Mesothelial cell of epicardium (in vitro differentiated cells): Measurements from ENCODE around the gene CLPTM1L. TPM values are rescaled to one million over a fixed set of nuclear protein-coding genes. Genes with fewer than 3 reads are reported as not detected.

Experiments used
- DNase-seq, 2 experiments: peaks; one replicate each; pipeline ENCODE4 v3.0.0; 2021; ENCODE audit warnings: low spot score in 2 of 2; ENCODE audit not compliant: unreplicated experiment in 2 of 2
- H3K27ac Mint-ChIP-seq: 2 replicates; pipeline ENCODE4 v1.8.0; 2021; ENCODE audit warnings: mixed read lengths
- H3K27me3 Mint-ChIP-seq: 2 replicates; pipeline ENCODE4 v1.8.0; 2021; ENCODE audit warnings: low read depth, mixed read lengths
- H3K36me3 Mint-ChIP-seq: 2 replicates; pipeline ENCODE4 v1.8.0; 2021; ENCODE audit warnings: mixed read lengths
- H3K4me1 Mint-ChIP-seq: 2 replicates; pipeline ENCODE4 v1.8.0; 2021; ENCODE audit warnings: mixed read lengths
- H3K4me3 Mint-ChIP-seq: 2 replicates; pipeline ENCODE4 v1.8.0; 2021; ENCODE audit warnings: mild to moderate bottlenecking, moderate library complexity, mixed read lengths
- H3K9me3 Mint-ChIP-seq: 2 replicates; pipeline ENCODE4 v1.8.0; 2021; ENCODE audit warnings: mixed read lengths
- CTCF ChIP-seq: fragments of 200-600 bp; sonication (generic); IDR thresholded peaks from one replicate; pipeline ENCODE4 v1.5.0; 2021; ENCODE audit warnings: antibody characterized with exemption; ENCODE audit not compliant: unreplicated experiment
- total RNA-seq: library from RNA; stranded (reverse); gene quantifications from 3 replicates; pipeline ENCODE4 v1.2.1, GENCODE V29; 2021

Gene CLPTM1L
- total RNA-seq, 1 donor from 2014 or later = 83.7 TPM

- peaks cover 11% of the 10 kb centered on the region for H3K9me3 Mint-ChIP-seq
- no peak for TF ChIP-seq CTCF
- H3K27ac Mint-ChIP-seq = no peak overlapping the region
- no peaks in the 10 kb centered on the region for H3K36me3 Mint-ChIP-seq
- peaks cover 77% of the 10 kb centered on the region for H3K27me3 Mint-ChIP-seq
- H3K4me3 Mint-ChIP-seq = no peak overlapping the region
- DNase-seq = no peak
- no peaks in the 10 kb centered on the region for H3K4me1 Mint-ChIP-seq
Measured at GRCh38 chr5:1298723-1299510, 46.0 kb downstream of the CLPTM1L start.

GRCh38 chr5:1298067-1298551 is 46.8 kb downstream of the CLPTM1L start:
- Mint-ChIP-seq H3K9me3 (peaks cover 3% of the 10 kb centered on the region), H3K4me3 (no peak overlapping the region), H3K27me3 (peaks cover 75% of the 10 kb centered on the region), H3K4me1 (peaks cover 2% of the 10 kb centered on the region), H3K36me3 (no peaks in the 10 kb centered on the region), H3K27ac (no peak overlapping the region)
- TF ChIP-seq CTCF = no peak
- DNase-seq = no peak

GRCh38 chr5:1297243-1297642 is 47.7 kb downstream of the CLPTM1L start:
- Mint-ChIP-seq H3K27me3 (peaks cover 76% of the 10 kb centered on the region), H3K27ac (no peak overlapping the region)

GRCh38 chr5:1295650-1296037 is 49.3 kb downstream of the CLPTM1L start:
- Mint-ChIP-seq H3K4me1 (peaks cover 2% of the 10 kb centered on the region), H3K27ac (no peak overlapping the region), H3K4me3 (no peak overlapping the region), H3K36me3 (no peaks in the 10 kb centered on the region), H3K9me3 (no peaks in the 10 kb centered on the region), H3K27me3 (peaks cover 77% of the 10 kb centered on the region)
- no peak for TF ChIP-seq CTCF
- no peak for DNase-seq

More at GRCh38 chr5:1297243-1297642, 47.7 kb downstream of the CLPTM1L start:
- TF ChIP-seq CTCF = no peak
- no peaks in the 10 kb centered on the region for H3K36me3 Mint-ChIP-seq
- H3K4me3 Mint-ChIP-seq = no peak overlapping the region
- no peaks in the 10 kb centered on the region for H3K9me3 Mint-ChIP-seq
- peaks cover 2% of the 10 kb centered on the region for H3K4me1 Mint-ChIP-seq
- DNase-seq = no peak

GRCh38 chr5:1294835-1295649 is 49.9 kb downstream of the CLPTM1L start, which contains the start of gene TERT:
TSS of gene TERT (minus strand) at chr5:1295068. CDS start at chr5:1294989, 79 bp downstream.
- peak in 1 of 2 experiments; percentile 43 for DNase-seq

More at GRCh38 chr5:1294835-1295649, 49.9 kb downstream of the CLPTM1L start, which contains the start of gene TERT:
- Mint-ChIP-seq H3K4me3 (no peak within 1 kb of the TSS), H3K27ac (no peak within 1 kb of the TSS), H3K36me3 (no peaks in the 10 kb centered on the region), H3K4me1 (peaks cover 2% of the 10 kb centered on the region), H3K27me3 (peaks cover 71% of the 10 kb centered on the region), H3K9me3 (no peaks in the 10 kb centered on the region)
- no peak for TF ChIP-seq CTCF
